Hepatocyte (in vitro differentiated cells): ENCODE results near the gene EIF2D. TPM values are rescaled to one million over a fixed set of nuclear protein-coding genes. Genes with fewer than 3 reads are reported as not detected.

Experiments used
- DNase-seq: peaks from one replicate; pipeline ENCODE4 v3.0.0-alpha.2; 2016; ENCODE audit warnings: low spot score
- H2AFZ ChIP-seq: fragments of 200-600 bp; sonication (generic); 2 replicates; pipeline ENCODE4 v1.6.0; 2016; ENCODE audit warnings: antibody characterized with exemption, mild to moderate bottlenecking
- H3K27ac ChIP-seq: fragments of 200-600 bp; sonication (generic); 2 replicates; pipeline ENCODE4 v1.5.1; 2016; ENCODE audit warnings: mild to moderate bottlenecking
- H3K27me3 ChIP-seq: fragments of 200-600 bp; sonication (generic); 2 replicates; pipeline ENCODE4 v1.6.1; 2016
- H3K36me3 ChIP-seq: fragments of 200-600 bp; sonication (generic); replicated peaks from 2 replicates; pipeline ENCODE4 v1.5.1; 2016; ENCODE audit warnings: low read depth; ENCODE audit not compliant: insufficient read depth
- H3K4me1 ChIP-seq: fragments of 200-600 bp; sonication (generic); 2 replicates; pipeline ENCODE4 v1.5.1; 2016; ENCODE audit warnings: mild to moderate bottlenecking, moderate library complexity; ENCODE audit not compliant: insufficient read depth
- H3K4me2 ChIP-seq: fragments of 200-600 bp; sonication (generic); 2 replicates; pipeline ENCODE4 v1.6.0; 2016
- H3K4me3 ChIP-seq: fragments of 200-600 bp; sonication (generic); 2 replicates; pipeline ENCODE4 v1.5.1; 2016; ENCODE audit warnings: mild to moderate bottlenecking
- H3K79me2 ChIP-seq: fragments of 200-600 bp; sonication (generic); 2 replicates; pipeline ENCODE4 v1.6.0; 2017; ENCODE audit warnings: mild to moderate bottlenecking
- H3K9me2 ChIP-seq: fragments of 200-600 bp; sonication (generic); replicated peaks from 2 replicates; pipeline ENCODE4 v1.6.0; 2017; ENCODE audit warnings: mild to moderate bottlenecking; ENCODE audit not compliant: insufficient read depth
- H3K9me3 ChIP-seq: fragments of 200-600 bp; sonication (generic); 2 replicates; pipeline ENCODE4 v1.5.1; 2016; ENCODE audit warnings: low read depth, mild to moderate bottlenecking
- H4K20me1 ChIP-seq: fragments of 200-600 bp; sonication (generic); 2 replicates; pipeline ENCODE4 v1.6.0; 2016; ENCODE audit warnings: mild to moderate bottlenecking; ENCODE audit not compliant: insufficient read depth, poor library complexity, severe bottlenecking
- EZH2 ChIP-seq: fragments of 200-600 bp; sonication (generic); IDR thresholded peaks from 2 replicates; pipeline ENCODE4 v1.6.1; 2016; ENCODE audit warnings: antibody characterized with exemption, mild to moderate bottlenecking, borderline replicate concordance
- EZH2phosphoT487 ChIP-seq: fragments of 200-600 bp; sonication (generic); IDR thresholded peaks from one replicate; pipeline ENCODE4 v1.6.1; 2018; ENCODE audit warnings: antibody characterized with exemption, mild to moderate bottlenecking, low read depth, moderate library complexity; ENCODE audit not compliant: unreplicated experiment, severe bottlenecking
- WGBS: methylation state at CpG from one replicate; pipeline ENCODE4 v1.1.6; 2016; ENCODE audit warnings: low lambda C conversion rate; ENCODE audit errors: missing lambda C conversion rate; 5-methylcytosine and 5-hydroxymethylcytosine counted together
- polyA plus RNA-seq: library from polyadenylated mRNA; unstranded; fragments of >200 nt; fragmentation: Nextera tagmentation; extraction: Ambion mirVana; gene quantifications from 2 replicates; pipeline ENCODE4 v1.2.1, GENCODE V29; 2016
- total RNA-seq: library from RNA; depleted of rRNA; stranded (reverse); fragments of >200 nt; gene quantifications from 2 replicates; pipeline ENCODE4 v1.2.3, GENCODE V29; 2014
- TF ChIP-seq, protein P1 (sequence below): fragments of 200-600 bp; sonication (generic); IDR thresholded peaks from 2 replicates; pipeline ENCODE4 v1.5.1; 2016; ENCODE audit warnings: antibody characterized with exemption, mild to moderate bottlenecking; ENCODE audit not compliant: poor library complexity

EIF2D gene
- total and polyA plus RNA-seq, 2 experiments from 2014 or later = 27.7 to 40.4 TPM

DNA sequence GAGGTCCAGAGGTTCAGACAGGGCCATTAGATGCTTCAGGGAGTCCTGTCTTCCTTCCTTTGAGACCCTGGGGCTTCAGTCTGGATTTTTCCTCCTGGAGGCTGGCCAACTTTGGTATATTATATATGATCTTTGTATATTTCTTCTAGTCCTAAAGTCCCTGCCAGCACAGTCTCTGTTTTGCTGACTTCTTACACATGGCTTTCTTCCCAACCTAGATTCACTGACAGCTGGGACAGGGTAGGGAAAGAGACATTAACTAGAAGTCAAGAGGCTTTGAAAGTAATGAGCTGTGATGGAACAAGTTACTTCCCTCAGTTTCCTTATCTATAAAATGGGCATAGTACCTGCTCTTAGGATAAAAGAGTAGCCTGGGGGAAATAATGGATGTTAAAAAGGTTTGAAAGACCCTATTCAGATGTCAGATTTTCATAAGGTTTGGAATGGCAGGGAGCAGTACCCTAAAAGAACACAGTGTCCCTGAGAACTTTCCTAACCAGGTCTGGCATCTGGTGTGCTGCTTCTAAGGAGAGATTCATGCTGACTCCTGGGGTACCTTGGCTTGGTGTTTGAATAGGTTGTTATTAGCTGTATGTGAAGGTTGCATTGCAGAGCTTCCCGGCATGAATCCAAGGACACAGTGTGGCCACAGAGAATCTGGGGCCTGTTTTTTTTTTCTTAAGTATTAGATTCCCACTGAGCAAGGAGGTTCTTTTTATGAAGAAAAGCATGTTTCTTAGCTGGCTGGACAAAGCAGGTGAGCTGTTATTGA is 57.4 kb downstream of the EIF2D start:
- no peak overlapping the region for H3K4me2 ChIP-seq
- H3K36me3 ChIP-seq = no peaks in the 10 kb centered on the region
- TF ChIP-seq EZH2 (no peak), EZH2phosphoT487 (no peak)
- TF ChIP-seq, protein P1, sequence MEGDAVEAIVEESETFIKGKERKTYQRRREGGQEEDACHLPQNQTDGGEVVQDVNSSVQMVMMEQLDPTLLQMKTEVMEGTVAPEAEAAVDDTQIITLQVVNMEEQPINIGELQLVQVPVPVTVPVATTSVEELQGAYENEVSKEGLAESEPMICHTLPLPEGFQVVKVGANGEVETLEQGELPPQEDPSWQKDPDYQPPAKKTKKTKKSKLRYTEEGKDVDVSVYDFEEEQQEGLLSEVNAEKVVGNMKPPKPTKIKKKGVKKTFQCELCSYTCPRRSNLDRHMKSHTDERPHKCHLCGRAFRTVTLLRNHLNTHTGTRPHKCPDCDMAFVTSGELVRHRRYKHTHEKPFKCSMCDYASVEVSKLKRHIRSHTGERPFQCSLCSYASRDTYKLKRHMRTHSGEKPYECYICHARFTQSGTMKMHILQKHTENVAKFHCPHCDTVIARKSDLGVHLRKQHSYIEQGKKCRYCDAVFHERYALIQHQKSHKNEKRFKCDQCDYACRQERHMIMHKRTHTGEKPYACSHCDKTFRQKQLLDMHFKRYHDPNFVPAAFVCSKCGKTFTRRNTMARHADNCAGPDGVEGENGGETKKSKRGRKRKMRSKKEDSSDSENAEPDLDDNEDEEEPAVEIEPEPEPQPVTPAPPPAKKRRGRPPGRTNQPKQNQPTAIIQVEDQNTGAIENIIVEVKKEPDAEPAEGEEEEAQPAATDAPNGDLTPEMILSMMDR = no peak
- H4K20me1 ChIP-seq = no peaks in the 10 kb centered on the region
- DNase-seq = no peak
- H3K4me3 ChIP-seq = no peak overlapping the region
- no peak overlapping the region for H2AFZ ChIP-seq
- WGBS = 68% methylated on average over 1 of the region's 1 CpG
- H3K79me2 ChIP-seq = no peaks in the 10 kb centered on the region
- H3K27ac ChIP-seq = no peak overlapping the region
- H3K9me3 ChIP-seq = no peaks in the 10 kb centered on the region
- peaks cover 22% of the 10 kb centered on the region for H3K4me1 ChIP-seq
- no peaks in the 10 kb centered on the region for H3K9me2 ChIP-seq
- H3K27me3 ChIP-seq = peaks cover 7% of the 10 kb centered on the region

DNA sequence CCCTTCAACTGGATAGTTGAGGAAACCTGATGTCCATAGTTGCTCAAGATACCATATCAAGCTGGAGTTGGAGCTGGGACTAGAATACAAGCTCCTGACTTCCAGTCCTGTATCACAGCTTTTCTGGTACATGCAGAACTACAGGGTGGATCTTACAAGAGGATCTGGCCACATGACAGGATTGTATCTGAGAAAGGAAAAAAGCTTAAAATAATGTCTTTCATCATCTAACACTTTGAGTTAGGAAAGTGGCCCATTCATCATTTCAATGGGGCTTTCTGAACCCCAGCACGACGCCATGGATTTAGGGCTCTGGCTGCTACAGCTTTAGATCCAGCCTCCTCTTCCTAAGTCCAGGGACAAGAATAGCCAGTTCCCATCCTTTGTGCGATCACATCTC is 58.1 kb downstream of the EIF2D start:
- Histone ChIP-seq H2AFZ (no peak overlapping the region), H3K27ac (no peak overlapping the region), H3K27me3 (peaks cover 7% of the 10 kb centered on the region), H3K4me1 (peaks cover 15% of the 10 kb centered on the region), H3K79me2 (no peaks in the 10 kb centered on the region), H3K9me2 (no peaks in the 10 kb centered on the region), H3K9me3 (no peaks in the 10 kb centered on the region), H3K36me3 (no peaks in the 10 kb centered on the region), H3K4me2 (no peak overlapping the region), H3K4me3 (no peak overlapping the region), H4K20me1 (no peaks in the 10 kb centered on the region)
- DNase-seq = no peak
- WGBS = 85% methylated on average over 3 of the region's 3 CpGs
- TF ChIP-seq EZH2phosphoT487 (no peak), EZH2 (no peak)
- TF ChIP-seq, protein P1 = no peak

DNA sequence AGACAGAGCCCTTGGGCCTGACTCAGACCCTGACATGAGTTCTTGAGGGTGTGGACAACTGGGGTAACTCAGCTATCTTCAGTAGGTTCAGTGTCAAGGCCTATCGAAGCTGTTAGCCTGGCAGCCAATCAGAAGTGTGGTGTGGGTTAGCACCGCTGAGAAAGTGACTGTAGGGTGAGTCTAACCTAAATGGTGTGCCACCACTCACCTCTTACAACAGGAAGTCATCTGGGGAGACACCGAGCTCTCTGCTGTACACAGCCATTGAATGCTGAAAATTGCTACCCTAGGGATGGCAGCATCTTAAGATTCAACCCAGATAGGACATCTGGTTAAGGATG is 60.3 kb downstream of the EIF2D start:
- Histone ChIP-seq H3K79me2 (no peaks in the 10 kb centered on the region), H3K27me3 (peaks cover 7% of the 10 kb centered on the region), H3K9me3 (no peaks in the 10 kb centered on the region), H3K36me3 (no peaks in the 10 kb centered on the region), H3K4me1 (peaks cover 6% of the 10 kb centered on the region), H3K27ac (no peak overlapping the region), H3K4me3 (no peak overlapping the region), H2AFZ (no peak overlapping the region), H3K9me2 (no peaks in the 10 kb centered on the region), H4K20me1 (no peaks in the 10 kb centered on the region), H3K4me2 (no peak overlapping the region)
- no peak for DNase-seq
- WGBS = 86% methylated on average over 3 of the region's 3 CpGs
- TF ChIP-seq, protein P1 = no peak
- TF ChIP-seq EZH2 (no peak), EZH2phosphoT487 (no peak)
